HEK293 (cell line): ENCODE data around the gene MBD6.

Source experiments
- CTCF ChIP-seq: fragments of 450-650 bp; formaldehyde crosslinking; IDR thresholded peaks from 2 replicates; pipeline ENCODE4 v1.5.1; 2016; ENCODE audit warnings: missing biosample characterization, missing genetic modification characterization
- YY1 ChIP-seq: fragments of 450-650 bp; formaldehyde crosslinking; IDR thresholded peaks from 2 replicates; pipeline ENCODE4 v1.5.1; 2018; ENCODE audit warnings: missing biosample characterization, missing genetic modification characterization
- ZNF132 ChIP-seq: fragments of 450-650 bp; formaldehyde crosslinking; IDR thresholded peaks from 2 replicates; pipeline ENCODE4 v1.5.1; 2017; ENCODE audit warnings: missing biosample characterization, missing genetic modification characterization, borderline replicate concordance
- ZNF510 ChIP-seq: fragments of 450-650 bp; formaldehyde crosslinking; IDR thresholded peaks from 2 replicates; pipeline ENCODE4 v1.5.1; 2018; ENCODE audit warnings: mild to moderate bottlenecking, missing genetic modification characterization, missing biosample characterization; ENCODE audit not compliant: insufficient replicate concordance
- ZNF561 ChIP-seq: fragments of 450-650 bp; IDR thresholded peaks from 2 replicates; pipeline ENCODE4 v1.5.1; 2018; ENCODE audit warnings: missing biosample characterization, missing genetic modification characterization, borderline replicate concordance
- ZNF621 ChIP-seq: fragments of 450-650 bp; formaldehyde crosslinking; IDR thresholded peaks from 2 replicates; pipeline ENCODE4 v1.5.1; 2017; ENCODE audit warnings: missing biosample characterization, missing genetic modification characterization
- ZNF639 ChIP-seq: fragments of 450-650 bp; formaldehyde crosslinking; IDR thresholded peaks from 2 replicates; pipeline ENCODE4 v1.5.1; 2016; ENCODE audit warnings: missing biosample characterization, missing genetic modification characterization
- ZNF664 ChIP-seq: fragments of 450-650 bp; formaldehyde crosslinking; IDR thresholded peaks from 2 replicates; pipeline ENCODE4 v1.5.1; 2016; ENCODE audit warnings: missing biosample characterization, missing genetic modification characterization
- ZNF776 ChIP-seq: fragments of 450-650 bp; formaldehyde crosslinking; IDR thresholded peaks from 2 replicates; pipeline ENCODE4 v1.5.0; 2017; ENCODE audit warnings: missing biosample characterization, missing genetic modification characterization, borderline replicate concordance
- TF ChIP-seq, protein P1 (sequence below): fragments of 450-650 bp; formaldehyde crosslinking; IDR thresholded peaks from 2 replicates; pipeline ENCODE4 v1.5.1; 2017; ENCODE audit warnings: missing biosample characterization, missing genetic modification characterization

GRCh38 chr12:57571926-57572762, 49.5 kb downstream of the MBD6 start:
- TF ChIP-seq ZNF621 (tag by site-specific recombination), result no peak
- no peak for TF ChIP-seq ZNF639 (tag by site-specific recombination)
- TF ChIP-seq, protein P1, sequence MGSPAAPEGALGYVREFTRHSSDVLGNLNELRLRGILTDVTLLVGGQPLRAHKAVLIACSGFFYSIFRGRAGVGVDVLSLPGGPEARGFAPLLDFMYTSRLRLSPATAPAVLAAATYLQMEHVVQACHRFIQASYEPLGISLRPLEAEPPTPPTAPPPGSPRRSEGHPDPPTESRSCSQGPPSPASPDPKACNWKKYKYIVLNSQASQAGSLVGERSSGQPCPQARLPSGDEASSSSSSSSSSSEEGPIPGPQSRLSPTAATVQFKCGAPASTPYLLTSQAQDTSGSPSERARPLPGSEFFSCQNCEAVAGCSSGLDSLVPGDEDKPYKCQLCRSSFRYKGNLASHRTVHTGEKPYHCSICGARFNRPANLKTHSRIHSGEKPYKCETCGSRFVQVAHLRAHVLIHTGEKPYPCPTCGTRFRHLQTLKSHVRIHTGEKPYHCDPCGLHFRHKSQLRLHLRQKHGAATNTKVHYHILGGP (tag by site-specific recombination), result no peak
- TF ChIP-seq CTCF, result no peak
- no peak for TF ChIP-seq ZNF664 (tag by site-specific recombination)
- TF ChIP-seq ZNF561 (tag by site-specific recombination), result no peak
- TF ChIP-seq ZNF132 (tag by site-specific recombination), result no peak
- no peak for TF ChIP-seq ZNF510 (tag by site-specific recombination)
- no peak for TF ChIP-seq YY1 (tag by site-specific recombination)
- TF ChIP-seq ZNF776, result no peak
